GM13976 (cell line): Measurements from ENCODE around the gene AMBRA1.
"Not testable (repeated sequence)": the region's sequence is repeated elsewhere in the genome, so short reads cannot be mapped to it uniquely, and the experiment has no call there.

ENCODE experiments used
- DNase-seq: peaks from one replicate; pipeline ENCODE4 v3.0.0; 2012; ENCODE audit warnings: low spot score
- CTCF ChIP-seq: IDR thresholded peaks from 2 replicates; pipeline ENCODE4 v1.5.1; 2012; ENCODE audit warnings: borderline replicate concordance, mild to moderate bottlenecking; ENCODE audit not compliant: insufficient read depth; ENCODE audit errors: extremely low read depth, missing control alignments, control extremely low read depth
- in situ Hi-C: fragments of 300-500 bp; cut with MboI; formaldehyde crosslinking; loops from one replicate; pipeline ENCODE4 v1.12.0; 2022; ENCODE audit warnings: low sequenced_read_pairs, mixed read lengths, inconsistent platforms; ENCODE audit not compliant: unreplicated experiment

AMBRA1 gene

GRCh38 chr11:46521961-46522681 lies 71.7 kb downstream of the AMBRA1 start:
- TF ChIP-seq CTCF: no peak
- in situ Hi-C loops: no loop called here

GRCh38 chr11:46520971-46521745 lies 72.7 kb downstream of the AMBRA1 start:
- in situ Hi-C loops: no loop called here
- no peak for TF ChIP-seq CTCF
- no peak for DNase-seq

More at GRCh38 chr11:46521961-46522681, 71.7 kb downstream of the AMBRA1 start:
- no peak for DNase-seq

- DNase-seq: no peak
- in situ Hi-C loops: no loop called here
- no peak for TF ChIP-seq CTCF
These were observed 74.5 kb downstream of the AMBRA1 start for GRCh38 chr11:46519351-46519750.

- in situ Hi-C loops, DNase-seq: not testable (repeated sequence)
These were observed 74.9 kb downstream of the AMBRA1 start for GRCh38 chr11:46518928-46519327.

- no peak for TF ChIP-seq CTCF
- no peak for DNase-seq
- in situ Hi-C loops: no loop called here
These were observed 79.5 kb downstream of the AMBRA1 start for GRCh38 chr11:46514370-46514769.

- no peak for DNase-seq
- in situ Hi-C loops: no loop called here
- TF ChIP-seq CTCF: no peak
These were observed 79.9 kb downstream of the AMBRA1 start for GRCh38 chr11:46513934-46514342.

GRCh38 chr11:46512261-46512881 lies 81.5 kb downstream of the AMBRA1 start:
- TF ChIP-seq CTCF: no peak
- DNase-seq: no peak
- in situ Hi-C loops: no loop called here
